HCT116 (cell line): ENCODE data around the gene ZBTB17. TPM values are rescaled to one million over a fixed set of nuclear protein-coding genes. Genes with fewer than 3 reads are reported as not detected.

ENCODE experiments used
- ATAC-seq: fragments of 200-7000 bp; cut with Tn5 transposase; 2 replicates; pipeline ENCODE4 v1.9.1; 2020; ENCODE audit warnings: mild to moderate bottlenecking, moderate library complexity
- BruUV-seq: library from RNA; stranded (reverse); fragments of 400-500 nt; replicated peaks from 2 replicates; lab custom pipeline; 2021; lab: Mats Ljungman, UMichigan
- CTCF ChIA-PET: fragments of 300-600 bp; sonication (Branson Sonifier 250); formaldehyde crosslinking; loops from one replicate; lab custom pipeline; 2021; ENCODE audit warnings: antibody characterized with exemption; lab: Charles Lee
- POLR2A ChIA-PET: fragments of 300-600, 350-600 bp; sonication (Branson Sonifier 250); formaldehyde crosslinking; loops from one replicate; lab custom pipeline; 2021; ENCODE audit warnings: antibody characterized with exemption; lab: Charles Lee
- RAD21 ChIA-PET, 2 experiments: fragments of 300-600 bp; sonication (Branson Sonifier 250); formaldehyde crosslinking; loops; one replicate each; lab custom pipeline; 2023; ENCODE audit warnings: low total read pairs in 2 of 2; ENCODE audit not compliant: uncharacterized antibody in 2 of 2, unreplicated experiment in 2 of 2, low non-redundant PET in 1 of 2; lab: Charles Lee
- DNase-seq: peaks from one replicate; pipeline ENCODE4 v3.0.0-alpha.2; 2010; ENCODE audit warnings: low read depth, low spot score
- H2AFZ ChIP-seq: fragments of 200-600 bp; shearing (Covaris generic), sonication (generic); 2 replicates; pipeline ENCODE4 v1.6.1; 2017; ENCODE audit warnings: low read depth, mixed run types, mixed read lengths, antibody characterized with exemption, low read length; ENCODE audit not compliant: poor library complexity, severe bottlenecking
- H3K27ac ChIP-seq: 2 replicates; pipeline ENCODE4 v1.5.1; 2012; ENCODE audit warnings: low read depth, low read length
- H3K27me3 ChIP-seq: fragments of 200-600 bp; sonication (generic); 2 replicates; pipeline ENCODE4 v1.6.1; 2016; ENCODE audit warnings: mixed run types, low read length, mixed read lengths; ENCODE audit not compliant: insufficient read depth
- H3K36me3 ChIP-seq, 2 experiments: fragments of 200-500 bp in 1 of 2; fragments of 200-600 bp in 1 of 2; sonication (Bioruptor generic) in 1 of 2; sonication (generic) in 1 of 2; 2 replicates each; pipeline versions ENCODE4 v1.5.1 to v1.6.1; 2014 to 2016; ENCODE audit warnings: low read length in 2 of 2, inconsistent platforms in 1 of 2, mixed read lengths in 1 of 2, mixed run types in 1 of 2; ENCODE audit not compliant: insufficient read depth in 2 of 2, control insufficient read depth in 1 of 2
- H3K4me1 ChIP-seq, 2 experiments: fragments of 200-600 bp in 1 of 2; sonication (generic) in 1 of 2; 2 replicates each; pipeline versions ENCODE4 v1.5.1 to v1.6.1; 2012 to 2017; ENCODE audit warnings: low read length in 2 of 2, inconsistent platforms in 1 of 2, mild to moderate bottlenecking in 1 of 2, mixed read lengths in 1 of 2, mixed run types in 1 of 2, moderate library complexity in 1 of 2; ENCODE audit not compliant: insufficient read depth in 2 of 2, control insufficient read depth in 1 of 2
- H3K4me2 ChIP-seq: fragments of 200-600 bp; sonication (generic); 2 replicates; pipeline ENCODE4 v1.6.1; 2017; ENCODE audit warnings: mixed run types, low read length, mixed read lengths
- H3K4me3 ChIP-seq, 2 experiments: fragments of 200-600 bp in 1 of 2; sonication (generic) in 1 of 2; replicated peaks in 1 of 2; 2 replicates each; pipeline ENCODE4 v1.5.1; 2011 to 2016; ENCODE audit warnings: low read length in 2 of 2, control low read depth in 1 of 2, low read depth in 1 of 2, mild to moderate bottlenecking in 1 of 2, mixed read lengths in 1 of 2, mixed run types in 1 of 2
- H3K79me2 ChIP-seq: fragments of 200-600 bp; sonication (generic); 2 replicates; pipeline ENCODE4 v1.6.1; 2017; ENCODE audit warnings: mild to moderate bottlenecking, mixed run types, low read length, moderate library complexity, mixed read lengths; ENCODE audit not compliant: insufficient read depth
- H3K9ac ChIP-seq: fragments of 200-600 bp; sonication (generic); 2 replicates; pipeline ENCODE4 v1.6.1; 2016; ENCODE audit warnings: low read length, mixed read lengths
- H3K9me2 ChIP-seq: fragments of 200-600 bp; sonication (generic), shearing (Covaris generic); 2 replicates; pipeline ENCODE4 v1.6.1; 2017; ENCODE audit warnings: mixed run types, mild to moderate bottlenecking, moderate library complexity; ENCODE audit not compliant: insufficient read depth
- H3K9me3 ChIP-seq, 2 experiments: fragments of 200-500 bp in 1 of 2; fragments of 200-600 bp in 1 of 2; sonication (Bioruptor generic) in 1 of 2; sonication (generic) in 1 of 2; 2 replicates each; pipeline ENCODE4 v1.6.1; 2014 to 2017; ENCODE audit warnings: low read length in 2 of 2, mixed read lengths in 2 of 2, inconsistent platforms in 1 of 2, low read depth in 1 of 2, mild to moderate bottlenecking in 1 of 2, mixed run types in 1 of 2, moderate library complexity in 1 of 2; ENCODE audit not compliant: control insufficient read depth in 1 of 2, insufficient read depth in 1 of 2
- H4K20me1 ChIP-seq: fragments of 200-600 bp; sonication (generic), shearing (Covaris generic); 2 replicates; pipeline ENCODE4 v1.6.1; 2017; ENCODE audit warnings: mixed run types, mild to moderate bottlenecking, moderate library complexity; ENCODE audit not compliant: insufficient read depth
- CBX3 ChIP-seq: IDR thresholded peaks from 2 replicates; pipeline ENCODE4 v1.6.1; 2012; ENCODE audit warnings: low read depth
- CEBPB ChIP-seq: IDR thresholded peaks from 2 replicates; pipeline ENCODE4 v1.6.1; 2012; ENCODE audit warnings: low read depth
- EGR1 ChIP-seq: IDR thresholded peaks from 2 replicates; pipeline ENCODE4 v1.6.1; 2012; ENCODE audit warnings: low read depth
- ELF1 ChIP-seq: IDR thresholded peaks from 2 replicates; pipeline ENCODE4 v1.6.1; 2012; ENCODE audit warnings: low read depth, borderline replicate concordance
- EZH2 ChIP-seq: fragments of 200-600 bp; sonication (generic); IDR thresholded peaks from 2 replicates; pipeline ENCODE4 v1.6.1; 2017; ENCODE audit warnings: antibody characterized with exemption, mixed run types
- EZH2phosphoT487 ChIP-seq: fragments of 200-600 bp; IDR thresholded peaks from 2 replicates; pipeline ENCODE4 v1.6.1; 2018; ENCODE audit warnings: antibody characterized with exemption, borderline replicate concordance
- FOSL1 ChIP-seq: IDR thresholded peaks from 2 replicates; pipeline ENCODE4 v1.6.1; 2012; ENCODE audit warnings: low read depth
- POLR2A ChIP-seq: IDR thresholded peaks from 2 replicates; pipeline ENCODE4 v1.7.0; 2011; ENCODE audit warnings: borderline replicate concordance; ENCODE audit not compliant: insufficient read depth, insufficient read length; ENCODE audit errors: extremely low read depth
- RAD21 ChIP-seq: IDR thresholded peaks from 2 replicates; pipeline ENCODE4 v1.6.1; 2012; ENCODE audit warnings: low read depth, mild to moderate bottlenecking
- SIN3A ChIP-seq: IDR thresholded peaks from 2 replicates; pipeline ENCODE4 v1.6.1; 2012; ENCODE audit warnings: low read depth
- SP1 ChIP-seq: IDR thresholded peaks from 2 replicates; pipeline ENCODE4 v1.6.1; 2012; ENCODE audit warnings: low read depth
- SRF ChIP-seq: IDR thresholded peaks from 2 replicates; pipeline ENCODE4 v1.6.1; 2012; ENCODE audit warnings: low read depth
- TCF7L2 ChIP-seq: IDR thresholded peaks from 2 replicates; pipeline ENCODE4 v1.7.0; 2011; ENCODE audit warnings: borderline replicate concordance, inconsistent platforms; ENCODE audit not compliant: insufficient read depth, insufficient read length; ENCODE audit errors: extremely low read depth
- YY1 ChIP-seq: IDR thresholded peaks from 2 replicates; pipeline ENCODE4 v1.6.1; 2011; ENCODE audit warnings: low read length, low read depth, moderate library complexity, mild to moderate bottlenecking; ENCODE audit not compliant: insufficient replicate concordance; ENCODE audit errors: extremely low read depth
- ZFX ChIP-seq: fragments of 450-650 bp; IDR thresholded peaks from 2 replicates; pipeline ENCODE4 v1.6.1; 2017
- ZNF274 ChIP-seq: fragments of 200-500 bp; sonication (Bioruptor generic); IDR thresholded peaks from 2 replicates; pipeline ENCODE4 v1.6.1; 2014; ENCODE audit warnings: mild to moderate bottlenecking, low read depth, low read length, inconsistent platforms
- intact Hi-C: fragments of 100-400 bp; cut with micrococcal nuclease; formaldehyde crosslinking; loops from 2 replicates; pipeline ENCODE4 v1.10.0; 2022
- total RNA-seq: library from RNA; stranded (reverse); gene quantifications from one replicate; pipeline ENCODE4 v1.2.1, GENCODE V29; 2021; ENCODE audit not compliant: unreplicated experiment
- TF ChIP-seq, protein P1 (sequence below): IDR thresholded peaks from 2 replicates; pipeline ENCODE4 v1.6.1; 2011; ENCODE audit warnings: mild to moderate bottlenecking, low read length, moderate library complexity; ENCODE audit not compliant: insufficient replicate concordance; ENCODE audit errors: extremely low read depth
- TF ChIP-seq, protein P2 (sequence below): IDR thresholded peaks from 2 replicates; pipeline ENCODE4 v1.6.1; 2012
- TF ChIP-seq, protein P3 (sequence below): IDR thresholded peaks from 2 replicates; pipeline ENCODE4 v1.6.1; 2012; ENCODE audit warnings: low read depth
- TF ChIP-seq, protein P4 (sequence below), 3 experiments: fragments of 200-600 bp in 1 of 3; sonication (generic) in 1 of 3; IDR thresholded peaks in 2 of 3; conservative IDR thresholded peaks in 1 of 3; 2 replicates each; pipeline ENCODE4 v1.5.1; 2012 to 2017; ENCODE audit warnings: low read depth in 2 of 3, low read length in 2 of 3, antibody characterized with exemption in 1 of 3, borderline replicate concordance in 1 of 3, control low read depth in 1 of 3, mild to moderate bottlenecking in 1 of 3, mixed read lengths in 1 of 3, mixed run types in 1 of 3, moderate library complexity in 1 of 3; ENCODE audit not compliant: insufficient read depth in 1 of 3

The ZBTB17 gene
- total RNA-seq, 1 experiment from 2014 or later = 31.6 TPM

DNA sequence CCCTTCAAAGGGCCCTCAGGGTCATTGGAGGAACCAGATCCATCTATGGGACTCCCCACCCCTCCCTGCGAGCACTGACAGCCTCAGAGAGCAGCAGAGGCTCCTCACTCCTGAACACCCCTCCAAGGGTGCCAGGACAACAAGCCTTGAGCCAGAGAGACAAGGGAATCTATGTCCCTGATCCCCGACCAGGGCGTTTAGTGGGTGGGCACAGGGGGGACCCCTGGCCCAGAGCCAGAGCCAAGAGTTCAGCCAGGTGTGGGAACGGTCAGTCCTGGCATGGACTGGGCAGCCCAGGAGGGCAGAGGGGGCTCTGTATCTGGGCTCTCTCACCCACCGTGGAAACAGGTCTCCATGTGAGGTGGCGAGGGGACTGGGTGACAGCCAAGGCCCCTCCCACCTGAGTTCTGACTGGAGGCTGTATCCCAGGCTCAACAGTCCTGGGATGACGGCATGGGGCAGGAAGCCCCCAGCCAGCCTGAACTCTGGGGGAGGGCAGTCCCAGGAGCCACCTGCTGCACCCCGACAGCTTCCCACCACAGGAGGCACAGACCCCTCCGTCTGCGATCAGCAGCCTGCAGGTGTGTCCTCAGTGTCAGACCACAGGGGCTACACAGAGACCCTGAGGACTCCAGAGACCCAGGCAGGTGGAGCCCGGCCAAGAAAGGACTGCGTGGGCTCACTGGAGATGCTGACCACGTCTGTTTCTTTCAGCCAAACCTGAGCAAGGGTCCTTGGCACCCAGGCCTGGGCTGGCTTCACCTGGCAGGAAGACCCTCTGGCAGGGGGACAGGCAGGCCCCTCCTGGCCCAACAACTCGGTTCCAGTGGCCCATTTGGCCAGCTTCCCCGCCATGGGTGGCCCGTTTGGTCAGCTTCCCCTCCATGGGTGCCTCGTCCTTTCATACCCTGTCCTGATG lies 16.9 kb upstream of the ZBTB17 start:
- no peaks in the 10 kb centered on the region for H3K9me3 ChIP-seq
- H4K20me1 ChIP-seq = no peaks in the 10 kb centered on the region
- H2AFZ ChIP-seq = no peak overlapping the region
- RAD21 ChIA-PET = no interaction called here
- intact Hi-C loops = loop anchor here (5.0 kb wide), 1 partner anchor 401 kb away; no protein-coding TSS in a partner anchor
- no peak for DNase-seq
- POLR2A ChIA-PET = no interaction called here
- no peak overlapping the region for H3K9ac ChIP-seq
- no peak overlapping the region for H3K4me3 ChIP-seq
- no peak overlapping the region; the same call in 1 of the 2 replicates for H3K27ac ChIP-seq
- no peaks in the 10 kb centered on the region for H3K27me3 ChIP-seq
- no peak for ATAC-seq
- H3K4me2 ChIP-seq = no peak overlapping the region
- CTCF ChIA-PET = no interaction called here
- no peaks in the 10 kb centered on the region for H3K4me1 ChIP-seq
- no peaks in the 10 kb centered on the region for H3K79me2 ChIP-seq
- H3K36me3 ChIP-seq = no peaks in the 10 kb centered on the region
- no TSS peak for BruUV-seq
- no peaks in the 10 kb centered on the region for H3K9me2 ChIP-seq
- no peak for TF ChIP-seq SP1
- TF ChIP-seq, protein P1, sequence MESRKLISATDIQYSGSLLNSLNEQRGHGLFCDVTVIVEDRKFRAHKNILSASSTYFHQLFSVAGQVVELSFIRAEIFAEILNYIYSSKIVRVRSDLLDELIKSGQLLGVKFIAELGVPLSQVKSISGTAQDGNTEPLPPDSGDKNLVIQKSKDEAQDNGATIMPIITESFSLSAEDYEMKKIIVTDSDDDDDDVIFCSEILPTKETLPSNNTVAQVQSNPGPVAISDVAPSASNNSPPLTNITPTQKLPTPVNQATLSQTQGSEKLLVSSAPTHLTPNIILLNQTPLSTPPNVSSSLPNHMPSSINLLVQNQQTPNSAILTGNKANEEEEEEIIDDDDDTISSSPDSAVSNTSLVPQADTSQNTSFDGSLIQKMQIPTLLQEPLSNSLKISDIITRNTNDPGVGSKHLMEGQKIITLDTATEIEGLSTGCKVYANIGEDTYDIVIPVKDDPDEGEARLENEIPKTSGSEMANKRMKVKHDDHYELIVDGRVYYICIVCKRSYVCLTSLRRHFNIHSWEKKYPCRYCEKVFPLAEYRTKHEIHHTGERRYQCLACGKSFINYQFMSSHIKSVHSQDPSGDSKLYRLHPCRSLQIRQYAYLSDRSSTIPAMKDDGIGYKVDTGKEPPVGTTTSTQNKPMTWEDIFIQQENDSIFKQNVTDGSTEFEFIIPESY = no peak
- TF ChIP-seq, protein P2, sequence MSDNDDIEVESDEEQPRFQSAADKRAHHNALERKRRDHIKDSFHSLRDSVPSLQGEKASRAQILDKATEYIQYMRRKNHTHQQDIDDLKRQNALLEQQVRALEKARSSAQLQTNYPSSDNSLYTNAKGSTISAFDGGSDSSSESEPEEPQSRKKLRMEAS = no peak
- TF ChIP-seq, protein P3, sequence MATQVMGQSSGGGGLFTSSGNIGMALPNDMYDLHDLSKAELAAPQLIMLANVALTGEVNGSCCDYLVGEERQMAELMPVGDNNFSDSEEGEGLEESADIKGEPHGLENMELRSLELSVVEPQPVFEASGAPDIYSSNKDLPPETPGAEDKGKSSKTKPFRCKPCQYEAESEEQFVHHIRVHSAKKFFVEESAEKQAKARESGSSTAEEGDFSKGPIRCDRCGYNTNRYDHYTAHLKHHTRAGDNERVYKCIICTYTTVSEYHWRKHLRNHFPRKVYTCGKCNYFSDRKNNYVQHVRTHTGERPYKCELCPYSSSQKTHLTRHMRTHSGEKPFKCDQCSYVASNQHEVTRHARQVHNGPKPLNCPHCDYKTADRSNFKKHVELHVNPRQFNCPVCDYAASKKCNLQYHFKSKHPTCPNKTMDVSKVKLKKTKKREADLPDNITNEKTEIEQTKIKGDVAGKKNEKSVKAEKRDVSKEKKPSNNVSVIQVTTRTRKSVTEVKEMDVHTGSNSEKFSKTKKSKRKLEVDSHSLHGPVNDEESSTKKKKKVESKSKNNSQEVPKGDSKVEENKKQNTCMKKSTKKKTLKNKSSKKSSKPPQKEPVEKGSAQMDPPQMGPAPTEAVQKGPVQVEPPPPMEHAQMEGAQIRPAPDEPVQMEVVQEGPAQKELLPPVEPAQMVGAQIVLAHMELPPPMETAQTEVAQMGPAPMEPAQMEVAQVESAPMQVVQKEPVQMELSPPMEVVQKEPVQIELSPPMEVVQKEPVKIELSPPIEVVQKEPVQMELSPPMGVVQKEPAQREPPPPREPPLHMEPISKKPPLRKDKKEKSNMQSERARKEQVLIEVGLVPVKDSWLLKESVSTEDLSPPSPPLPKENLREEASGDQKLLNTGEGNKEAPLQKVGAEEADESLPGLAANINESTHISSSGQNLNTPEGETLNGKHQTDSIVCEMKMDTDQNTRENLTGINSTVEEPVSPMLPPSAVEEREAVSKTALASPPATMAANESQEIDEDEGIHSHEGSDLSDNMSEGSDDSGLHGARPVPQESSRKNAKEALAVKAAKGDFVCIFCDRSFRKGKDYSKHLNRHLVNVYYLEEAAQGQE = no peak
- TF ChIP-seq SRF = no peak
- TF ChIP-seq TCF7L2 = no peak
- TF ChIP-seq YY1 = no peak
- no peak for TF ChIP-seq EZH2
- no peak for TF ChIP-seq SIN3A
- TF ChIP-seq, protein P4, sequence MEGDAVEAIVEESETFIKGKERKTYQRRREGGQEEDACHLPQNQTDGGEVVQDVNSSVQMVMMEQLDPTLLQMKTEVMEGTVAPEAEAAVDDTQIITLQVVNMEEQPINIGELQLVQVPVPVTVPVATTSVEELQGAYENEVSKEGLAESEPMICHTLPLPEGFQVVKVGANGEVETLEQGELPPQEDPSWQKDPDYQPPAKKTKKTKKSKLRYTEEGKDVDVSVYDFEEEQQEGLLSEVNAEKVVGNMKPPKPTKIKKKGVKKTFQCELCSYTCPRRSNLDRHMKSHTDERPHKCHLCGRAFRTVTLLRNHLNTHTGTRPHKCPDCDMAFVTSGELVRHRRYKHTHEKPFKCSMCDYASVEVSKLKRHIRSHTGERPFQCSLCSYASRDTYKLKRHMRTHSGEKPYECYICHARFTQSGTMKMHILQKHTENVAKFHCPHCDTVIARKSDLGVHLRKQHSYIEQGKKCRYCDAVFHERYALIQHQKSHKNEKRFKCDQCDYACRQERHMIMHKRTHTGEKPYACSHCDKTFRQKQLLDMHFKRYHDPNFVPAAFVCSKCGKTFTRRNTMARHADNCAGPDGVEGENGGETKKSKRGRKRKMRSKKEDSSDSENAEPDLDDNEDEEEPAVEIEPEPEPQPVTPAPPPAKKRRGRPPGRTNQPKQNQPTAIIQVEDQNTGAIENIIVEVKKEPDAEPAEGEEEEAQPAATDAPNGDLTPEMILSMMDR (IDR thresholded peaks at IDR 0.05 in 2 of 3, conservative IDR thresholded peaks at IDR 0.05 in 1 of 3; ENCODE audit: borderline replicate concordance in 1 of 3, insufficient read depth in 1 of 3, low read depth in 2 of 3, low read length in 2 of 3) = no peak
- TF ChIP-seq ZFX = no peak
- no peak for TF ChIP-seq RAD21
- no peak for TF ChIP-seq EZH2phosphoT487
- no peak for TF ChIP-seq POLR2A
- TF ChIP-seq ELF1 = no peak
- no peak for TF ChIP-seq CEBPB
- no peak for TF ChIP-seq FOSL1
- TF ChIP-seq CBX3 = no peak
- TF ChIP-seq EGR1 = no peak
- TF ChIP-seq ZNF274 = no peak
